H9 (cell line): ENCODE measurements around the gene CSMD2. TPM values are rescaled to one million over a fixed set of nuclear protein-coding genes. Genes with fewer than 3 reads are reported as not detected.

Source experiments
- DNase-seq: peaks from one replicate; pipeline ENCODE4 v3.0.0-alpha.2; 2017
- H2AFZ ChIP-seq: one replicate; pipeline ENCODE4 v1.6.1; 2013; ENCODE audit warnings: mild to moderate bottlenecking, low read length, control low read depth, moderate library complexity
- H2AK5ac ChIP-seq: 2 replicates; pipeline ENCODE4 v1.6.1; 2013; ENCODE audit warnings: low read length, control low read depth, mixed read lengths; ENCODE audit not compliant: insufficient read length
- H2BK120ac ChIP-seq: one replicate; pipeline ENCODE4 v1.6.1; 2013; ENCODE audit warnings: low read depth, mild to moderate bottlenecking, low read length, control low read depth, inconsistent platforms; ENCODE audit not compliant: poor library complexity, severe bottlenecking
- H2BK12ac ChIP-seq: 2 replicates; pipeline ENCODE4 v1.6.1; 2013; ENCODE audit warnings: low read length, control low read depth, mixed read lengths, low read depth; ENCODE audit not compliant: insufficient read length
- H2BK15ac ChIP-seq: 2 replicates; pipeline ENCODE4 v1.6.1; 2013; ENCODE audit warnings: low read depth, low read length, control low read depth
- H2BK20ac ChIP-seq: one replicate; pipeline ENCODE4 v1.6.1; 2013; ENCODE audit warnings: low read depth, mild to moderate bottlenecking, low read length, control low read depth, inconsistent platforms; ENCODE audit not compliant: poor library complexity, severe bottlenecking
- H2BK5ac ChIP-seq: 2 replicates; pipeline ENCODE4 v1.6.1; 2013; ENCODE audit warnings: low read length, control low read depth, mixed read lengths; ENCODE audit not compliant: insufficient read length
- H3K14ac ChIP-seq: 2 replicates; pipeline ENCODE4 v1.6.1; 2013; ENCODE audit warnings: low read length, control low read depth; ENCODE audit not compliant: insufficient read depth
- H3K18ac ChIP-seq: 2 replicates; pipeline ENCODE4 v1.6.1; 2013; ENCODE audit warnings: low read depth, mild to moderate bottlenecking, mixed read lengths, low read length, control low read depth; ENCODE audit not compliant: insufficient read length
- H3K23ac ChIP-seq: 2 replicates; pipeline ENCODE4 v1.6.1; 2013; ENCODE audit warnings: low read length, control low read depth, mixed read lengths, low read depth; ENCODE audit not compliant: insufficient read length
- H3K23me2 ChIP-seq: 2 replicates; pipeline ENCODE4 v1.6.1; 2013; ENCODE audit warnings: low read depth, mild to moderate bottlenecking, mixed read lengths, low read length, control low read depth; ENCODE audit not compliant: insufficient read length, poor library complexity, severe bottlenecking
- H3K27ac ChIP-seq: 2 replicates; pipeline ENCODE4 v1.5.1; 2013; ENCODE audit warnings: low read length, control low read depth, mixed read lengths, low read depth; ENCODE audit not compliant: insufficient read length
- H3K27me3 ChIP-seq: 2 replicates; pipeline ENCODE4 v1.6.1; 2013; ENCODE audit warnings: low read length, control low read depth, inconsistent platforms; ENCODE audit not compliant: insufficient read depth
- H3K4ac ChIP-seq: 2 replicates; pipeline ENCODE4 v1.6.1; 2013; ENCODE audit warnings: low read depth, mild to moderate bottlenecking, control low read depth, inconsistent platforms, low read length, moderate library complexity
- H3K4me1 ChIP-seq: 2 replicates; pipeline ENCODE4 v1.6.1; 2013; ENCODE audit warnings: low read length, control low read depth, inconsistent platforms; ENCODE audit not compliant: insufficient read depth
- H3K4me2 ChIP-seq: 2 replicates; pipeline ENCODE4 v1.6.1; 2013; ENCODE audit warnings: low read length, control low read depth, mixed read lengths; ENCODE audit not compliant: insufficient read length, insufficient read depth
- H3K56ac ChIP-seq: 2 replicates; pipeline ENCODE4 v1.6.1; 2013; ENCODE audit warnings: low read depth, mild to moderate bottlenecking, mixed read lengths, low read length, control low read depth; ENCODE audit not compliant: insufficient read length
- H3K79me1 ChIP-seq: 2 replicates; pipeline ENCODE4 v1.6.1; 2013; ENCODE audit warnings: low read depth, mild to moderate bottlenecking, moderate library complexity, low read length, control low read depth, inconsistent platforms; ENCODE audit not compliant: insufficient read depth, poor library complexity, severe bottlenecking
- H3K79me2 ChIP-seq: 2 replicates; pipeline ENCODE4 v1.6.1; 2013; ENCODE audit warnings: low read length, control low read depth, inconsistent platforms; ENCODE audit not compliant: insufficient read depth
- H3K9ac ChIP-seq: 2 replicates; pipeline ENCODE4 v1.6.1; 2013; ENCODE audit warnings: low read length, control low read depth, mixed read lengths; ENCODE audit not compliant: insufficient read length; ENCODE audit errors: extremely low read depth
- H3K9me3 ChIP-seq: one replicate; pipeline ENCODE4 v1.6.1; 2013; ENCODE audit warnings: low read depth, low read length, inconsistent platforms; ENCODE audit not compliant: control insufficient read depth
- H3T11ph ChIP-seq: one replicate; pipeline ENCODE4 v1.6.1; 2013; ENCODE audit warnings: mild to moderate bottlenecking, low read length, control low read depth, inconsistent platforms
- H4K20me1 ChIP-seq: one replicate; pipeline ENCODE4 v1.6.1; 2013; ENCODE audit not compliant: control insufficient read depth, insufficient read length, insufficient read depth
- H4K5ac ChIP-seq: 2 replicates; pipeline ENCODE4 v1.6.1; 2013; ENCODE audit warnings: low read depth, mild to moderate bottlenecking, mixed read lengths, low read length, control low read depth; ENCODE audit not compliant: insufficient read length
- H4K8ac ChIP-seq: replicated peaks from 2 replicates; pipeline ENCODE4 v1.6.1; 2013; ENCODE audit warnings: low read length, control low read depth, mixed read lengths, low read depth; ENCODE audit not compliant: insufficient read length
- H4K91ac ChIP-seq: 2 replicates; pipeline ENCODE4 v1.6.1; 2013; ENCODE audit warnings: low read depth, mild to moderate bottlenecking, moderate library complexity, mixed read lengths, low read length, control low read depth; ENCODE audit not compliant: insufficient read length
- H3K27ac Mint-ChIP-seq, 3 experiments: 2 replicates in 2 of 3; 3 replicates in 1 of 3; pipeline ENCODE4 v1.8.0; 2020 to 2021; ENCODE audit warnings: mixed read lengths in 3 of 3, mild to moderate bottlenecking in 1 of 3, moderate library complexity in 1 of 3
- H3K27me3 Mint-ChIP-seq: 2 replicates; pipeline ENCODE4 v1.8.0; 2021; ENCODE audit warnings: low read depth, mild to moderate bottlenecking, moderate library complexity, mixed read lengths
- H3K36me3 Mint-ChIP-seq, 3 experiments: 2 replicates in 2 of 3; 3 replicates in 1 of 3; pipeline ENCODE4 v1.8.0; 2020 to 2021; ENCODE audit warnings: low read depth in 3 of 3, mixed read lengths in 3 of 3; ENCODE audit not compliant: insufficient read depth in 1 of 3
- H3K4me1 Mint-ChIP-seq, 2 experiments: 2 replicates each; pipeline ENCODE4 v1.8.0; 2020; ENCODE audit warnings: mixed read lengths in 2 of 2
- H3K4me3 Mint-ChIP-seq, 2 experiments: 2 replicates in 1 of 2; 3 replicates in 1 of 2; pipeline ENCODE4 v1.8.0; 2020 to 2021; ENCODE audit warnings: mild to moderate bottlenecking in 2 of 2, mixed read lengths in 2 of 2, moderate library complexity in 1 of 2
- H3K9me3 Mint-ChIP-seq, 2 experiments: 2 replicates in 1 of 2; 3 replicates in 1 of 2; pipeline ENCODE4 v1.8.0; 2020; ENCODE audit warnings: mild to moderate bottlenecking in 2 of 2, mixed read lengths in 2 of 2, moderate library complexity in 1 of 2
- WGBS: extraction: QIAGEN DNeasy Blood & Tissue Kit; methylation state at CpG from one replicate; pipeline ENCODE4 v1.1.7; 2013; ENCODE audit warnings: missing lambda C conversion rate, low lambda C conversion rate, mixed read lengths; ENCODE audit not compliant: insufficient read length; ENCODE audit errors: extremely low coverage; 5-methylcytosine and 5-hydroxymethylcytosine counted together
- total RNA-seq: library from RNA; stranded (reverse); gene quantifications from 2 replicates; pipeline ENCODE4 v1.2.1, GENCODE V29; 2021
- TF ChIP-seq, protein P1 (sequence below): fragments of 200-600 bp; sonication (generic); conservative IDR thresholded peaks from 3 replicates; pipeline ENCODE4 v1.8.0; 2021; ENCODE audit warnings: antibody characterized with exemption, mild to moderate bottlenecking

CSMD2 gene
- total RNA-seq, 1 experiment from 2014 or later = 6.4 TPM

DNA sequence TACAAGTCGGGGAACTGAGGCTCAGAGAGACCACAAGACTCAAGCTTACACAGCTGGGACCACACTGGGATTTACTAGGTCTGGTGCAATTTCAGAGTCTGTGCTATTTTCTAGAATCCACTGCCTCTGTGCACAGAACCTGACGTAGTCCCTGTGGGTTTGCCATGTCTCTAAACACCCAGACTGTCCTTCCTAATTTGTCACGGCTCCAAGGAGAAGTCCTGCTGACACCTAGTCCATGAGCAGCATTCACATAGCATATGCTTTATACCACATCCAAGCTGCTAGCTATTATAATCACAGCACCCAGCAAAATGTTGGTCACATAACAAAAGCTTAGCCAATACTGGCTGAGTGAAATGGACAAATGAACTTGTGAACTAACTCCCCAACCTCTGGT, 380.2 kb downstream of the CSMD2 start:
- Histone ChIP-seq H2AK5ac (no peak overlapping the region), H2BK12ac (no peak overlapping the region), H3K27me3 (no peaks in the 10 kb centered on the region), H4K91ac (no peak overlapping the region), H2BK20ac (no peak overlapping the region), H3K4me2 (no peak overlapping the region), H3K4ac (no peak overlapping the region), H4K20me1 (no peaks in the 10 kb centered on the region), H3K56ac (no peak overlapping the region), H3K9ac (no peak overlapping the region), H3K14ac (no peak overlapping the region), H3K4me1 (no peaks in the 10 kb centered on the region), H3K27ac (no peak overlapping the region), H2BK5ac (no peak overlapping the region), H3T11ph (no peak overlapping the region), H3K79me1 (no peaks in the 10 kb centered on the region), H4K8ac (no peak overlapping the region), H2BK15ac (no peak overlapping the region), H3K23ac (no peak overlapping the region), H4K5ac (no peak overlapping the region), H2BK120ac (no peak overlapping the region), H3K18ac (no peak overlapping the region), H3K79me2 (no peaks in the 10 kb centered on the region), H3K9me3 (no peaks in the 10 kb centered on the region), H3K23me2 (no peaks in the 10 kb centered on the region), H2AFZ (no peak overlapping the region)
- no peak for DNase-seq
- WGBS = no CpG with 5 or more reads among the region's 3 CpGs
- Mint-ChIP-seq H3K4me3 (no peak overlapping the region), H3K4me1 (no peaks in the 10 kb centered on the region), H3K36me3 (peaks cover 0 to 15% (median 3%) of the 10 kb centered on the region in 3 experiments; a peak in 3 of 7 replicates), H3K27ac (no peak overlapping the region), H3K9me3 (no peaks in the 10 kb centered on the region; a peak in 1 of 5 replicates), H3K27me3 (no peaks in the 10 kb centered on the region)
- TF ChIP-seq, protein P1, sequence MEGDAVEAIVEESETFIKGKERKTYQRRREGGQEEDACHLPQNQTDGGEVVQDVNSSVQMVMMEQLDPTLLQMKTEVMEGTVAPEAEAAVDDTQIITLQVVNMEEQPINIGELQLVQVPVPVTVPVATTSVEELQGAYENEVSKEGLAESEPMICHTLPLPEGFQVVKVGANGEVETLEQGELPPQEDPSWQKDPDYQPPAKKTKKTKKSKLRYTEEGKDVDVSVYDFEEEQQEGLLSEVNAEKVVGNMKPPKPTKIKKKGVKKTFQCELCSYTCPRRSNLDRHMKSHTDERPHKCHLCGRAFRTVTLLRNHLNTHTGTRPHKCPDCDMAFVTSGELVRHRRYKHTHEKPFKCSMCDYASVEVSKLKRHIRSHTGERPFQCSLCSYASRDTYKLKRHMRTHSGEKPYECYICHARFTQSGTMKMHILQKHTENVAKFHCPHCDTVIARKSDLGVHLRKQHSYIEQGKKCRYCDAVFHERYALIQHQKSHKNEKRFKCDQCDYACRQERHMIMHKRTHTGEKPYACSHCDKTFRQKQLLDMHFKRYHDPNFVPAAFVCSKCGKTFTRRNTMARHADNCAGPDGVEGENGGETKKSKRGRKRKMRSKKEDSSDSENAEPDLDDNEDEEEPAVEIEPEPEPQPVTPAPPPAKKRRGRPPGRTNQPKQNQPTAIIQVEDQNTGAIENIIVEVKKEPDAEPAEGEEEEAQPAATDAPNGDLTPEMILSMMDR = no peak
